ENCODE measurements around the gene HELZ.

HELZ gene

DNA sequence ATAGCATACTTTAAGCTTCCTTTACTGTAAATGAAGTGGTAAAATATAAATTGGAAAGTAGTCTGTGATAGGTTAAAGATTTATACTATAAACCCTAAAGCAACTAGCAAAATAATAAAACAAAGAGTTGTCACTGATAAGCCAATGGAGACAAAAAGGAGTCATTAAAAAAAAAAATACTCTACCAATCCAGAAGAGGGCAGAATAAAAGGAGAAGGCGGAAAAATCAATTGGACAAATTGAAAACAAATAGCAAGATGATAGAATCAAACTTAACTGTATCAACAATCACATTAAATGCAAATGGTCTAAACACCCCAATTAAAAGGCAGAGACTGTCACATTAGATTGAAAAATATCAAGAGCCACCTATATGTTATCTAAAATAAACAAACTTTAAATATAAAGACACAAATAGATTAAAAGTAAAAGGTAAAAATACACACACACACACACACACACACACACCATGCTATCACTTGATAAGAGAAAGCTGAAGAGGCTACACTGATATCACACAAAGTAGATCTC, 128.9 kb downstream of the HELZ start:
- Histone ChIP-seq H3K4me1 (ENCODE audit: control insufficient read depth in 1 of 2, insufficient read depth in 2 of 2, low read length in 2 of 2) (no peaks in the 10 kb centered on the region), H3K27me3 (ENCODE audit: insufficient read depth, low read length) (no peaks in the 10 kb centered on the region), H2BK5ac (ENCODE audit: low read depth, low read length, poor library complexity) (no peak overlapping the region), H3K36me3 (ENCODE audit: control insufficient read depth in 1 of 2, insufficient read depth in 2 of 2, low read length in 2 of 2) (peaks cover 5 to 8% of the 10 kb centered on the region in 2 experiments), H3K23ac (ENCODE audit: low read length) (no peak overlapping the region), H3K79me1 (ENCODE audit: low read length) (no peaks in the 10 kb centered on the region), H2AFZ (ENCODE audit: insufficient read depth, low read length, poor library complexity) (no peak overlapping the region), H3K4me2 (ENCODE audit: low read length) (no peak overlapping the region), H2BK12ac (ENCODE audit: low read length) (no peak overlapping the region), H3K79me2 (ENCODE audit: control insufficient read depth, insufficient read depth, low read length, poor library complexity) (no peaks in the 10 kb centered on the region), H3K9me3 (ENCODE audit: insufficient read depth, low read depth, low read length) (no peaks in the 10 kb centered on the region), H3K9ac (ENCODE audit: low read length) (no peak overlapping the region), H3K27ac (ENCODE audit: low read depth, low read length) (no peak overlapping the region), H2AK5ac (ENCODE audit: low read length) (no peak overlapping the region), H3K4me3 (ENCODE audit: low read depth, low read length) (no peak overlapping the region), H2BK120ac (ENCODE audit: insufficient read depth, low read length, poor library complexity) (no peak overlapping the region), H3K4ac (ENCODE audit: low read depth, low read length) (no peak overlapping the region), H4K91ac (ENCODE audit: low read depth, low read length) (no peak overlapping the region), H3K14ac (ENCODE audit: low read length) (no peak overlapping the region), H4K8ac (ENCODE audit: low read depth, low read length) (no peak overlapping the region), H3K18ac (ENCODE audit: low read length) (no peak overlapping the region), H4K12ac (ENCODE audit: low read depth, low read length) (no peak overlapping the region)
- no CpG with 5 or more reads among the region's 1 CpG for WGBS (ENCODE audit: extremely low coverage, insufficient coverage, insufficient read length)
- no peak for DNase-seq

DNA sequence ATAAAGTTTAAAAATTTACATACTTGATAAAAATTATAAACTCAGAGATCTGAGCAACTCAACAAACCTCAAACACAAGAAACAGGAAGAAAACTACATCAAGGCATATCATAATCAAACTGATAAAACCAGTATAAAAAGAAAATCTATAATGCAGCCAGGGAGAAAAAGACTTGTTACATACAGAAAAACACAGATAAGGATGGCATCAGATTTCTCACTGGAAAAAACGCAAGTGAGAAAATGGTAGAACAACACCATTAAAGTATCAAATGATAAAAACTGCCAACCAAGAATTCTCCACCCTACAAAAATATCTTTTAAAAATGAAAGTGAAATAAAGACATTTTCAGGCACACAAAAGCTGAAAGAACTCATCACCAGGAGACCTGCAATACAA, 129.6 kb downstream of the HELZ start:
- H3K79me2 ChIP-seq (ENCODE audit: control insufficient read depth, insufficient read depth, low read length, poor library complexity) = no peaks in the 10 kb centered on the region
- no peak overlapping the region for H2BK12ac ChIP-seq (ENCODE audit: low read length)
- no peak overlapping the region for H3K14ac ChIP-seq (ENCODE audit: low read length)
- H2BK120ac ChIP-seq (ENCODE audit: insufficient read depth, low read length, poor library complexity) = no peak overlapping the region
- no peak for DNase-seq
- no peak overlapping the region for H3K18ac ChIP-seq (ENCODE audit: low read length)
- H3K27ac ChIP-seq (ENCODE audit: low read depth, low read length) = no peak overlapping the region
- no peak overlapping the region for H4K12ac ChIP-seq (ENCODE audit: low read depth, low read length)
- no peak overlapping the region for H2AK5ac ChIP-seq (ENCODE audit: low read length)
- H3K9ac ChIP-seq (ENCODE audit: low read length) = no peak overlapping the region
- H3K23ac ChIP-seq (ENCODE audit: low read length) = no peak overlapping the region
- H3K4me2 ChIP-seq (ENCODE audit: low read length) = no peak overlapping the region
- H3K79me1 ChIP-seq (ENCODE audit: low read length) = no peaks in the 10 kb centered on the region
- H4K91ac ChIP-seq (ENCODE audit: low read depth, low read length) = no peak overlapping the region
- H3K27me3 ChIP-seq (ENCODE audit: insufficient read depth, low read length) = no peaks in the 10 kb centered on the region
- peaks cover 5 to 8% of the 10 kb centered on the region in 2 experiments for H3K36me3 ChIP-seq (ENCODE audit: control insufficient read depth in 1 of 2, insufficient read depth in 2 of 2, low read length in 2 of 2)
- no peak overlapping the region for H3K4me3 ChIP-seq (ENCODE audit: low read depth, low read length)
- H2BK5ac ChIP-seq (ENCODE audit: low read depth, low read length, poor library complexity) = no peak overlapping the region
- H4K8ac ChIP-seq (ENCODE audit: low read depth, low read length) = no peak overlapping the region
- no peaks in the 10 kb centered on the region for H3K4me1 ChIP-seq (ENCODE audit: control insufficient read depth in 1 of 2, insufficient read depth in 2 of 2, low read length in 2 of 2)
- H2AFZ ChIP-seq (ENCODE audit: insufficient read depth, low read length, poor library complexity) = no peak overlapping the region
- no peaks in the 10 kb centered on the region for H3K9me3 ChIP-seq (ENCODE audit: insufficient read depth, low read depth, low read length)
- H3K4ac ChIP-seq (ENCODE audit: low read depth, low read length) = no peak overlapping the region
- no CpG with 5 or more reads among the region's 1 CpG for WGBS (ENCODE audit: extremely low coverage, insufficient coverage, insufficient read length)

DNA sequence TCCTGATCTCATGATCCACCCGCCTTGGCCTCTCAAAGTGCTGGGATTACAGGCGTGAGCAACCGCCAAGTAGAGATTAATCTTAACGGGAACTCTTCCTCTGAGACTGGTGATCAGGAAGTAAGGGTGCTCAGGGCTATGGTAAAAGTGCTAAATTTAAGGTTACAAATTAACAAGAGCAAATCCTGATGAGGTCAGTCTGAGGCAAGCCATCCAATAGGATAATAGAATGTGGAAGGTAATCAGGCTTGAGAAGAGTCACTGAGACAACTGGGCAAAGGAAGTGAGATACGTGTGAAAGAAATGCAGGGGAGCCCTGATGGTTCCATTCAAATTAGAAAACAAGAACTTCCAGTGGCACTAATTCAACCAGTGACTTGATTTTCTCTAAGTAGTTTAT, 131.5 kb downstream of the HELZ start:
- no peaks in the 10 kb centered on the region for H3K9me3 ChIP-seq (ENCODE audit: insufficient read depth, low read depth, low read length)
- no CpG with 5 or more reads among the region's 5 CpGs for WGBS (ENCODE audit: extremely low coverage, insufficient coverage, insufficient read length)
- peaks cover 9 to 11% of the 10 kb centered on the region in 2 experiments for H3K36me3 ChIP-seq (ENCODE audit: control insufficient read depth in 1 of 2, insufficient read depth in 2 of 2, low read length in 2 of 2)
- H3K9ac ChIP-seq (ENCODE audit: low read length) = no peak overlapping the region
- no peak overlapping the region for H2AK5ac ChIP-seq (ENCODE audit: low read length)
- no peak overlapping the region for H2BK5ac ChIP-seq (ENCODE audit: low read depth, low read length, poor library complexity)
- H2BK12ac ChIP-seq (ENCODE audit: low read length) = no peak overlapping the region
- no peak overlapping the region for H3K27ac ChIP-seq (ENCODE audit: low read depth, low read length)
- no peak overlapping the region for H2AFZ ChIP-seq (ENCODE audit: insufficient read depth, low read length, poor library complexity)
- H3K79me2 ChIP-seq (ENCODE audit: control insufficient read depth, insufficient read depth, low read length, poor library complexity) = no peaks in the 10 kb centered on the region
- H3K14ac ChIP-seq (ENCODE audit: low read length) = no peak overlapping the region
- H3K4me1 ChIP-seq (ENCODE audit: control insufficient read depth in 1 of 2, insufficient read depth in 2 of 2, low read length in 2 of 2) = no peaks in the 10 kb centered on the region
- H3K27me3 ChIP-seq (ENCODE audit: insufficient read depth, low read length) = no peaks in the 10 kb centered on the region
- no peak overlapping the region for H3K4me3 ChIP-seq (ENCODE audit: low read depth, low read length)
- no peaks in the 10 kb centered on the region for H3K79me1 ChIP-seq (ENCODE audit: low read length)
- no peak overlapping the region for H4K12ac ChIP-seq (ENCODE audit: low read depth, low read length)
- H3K4ac ChIP-seq (ENCODE audit: low read depth, low read length) = no peak overlapping the region
- H3K18ac ChIP-seq (ENCODE audit: low read length) = no peak overlapping the region
- H2BK120ac ChIP-seq (ENCODE audit: insufficient read depth, low read length, poor library complexity) = no peak overlapping the region
- no peak overlapping the region for H4K91ac ChIP-seq (ENCODE audit: low read depth, low read length)
- no peak overlapping the region for H3K23ac ChIP-seq (ENCODE audit: low read length)
- H3K4me2 ChIP-seq (ENCODE audit: low read length) = no peak overlapping the region
- no peak overlapping the region for H4K8ac ChIP-seq (ENCODE audit: low read depth, low read length)
- DNase-seq = no peak

DNA sequence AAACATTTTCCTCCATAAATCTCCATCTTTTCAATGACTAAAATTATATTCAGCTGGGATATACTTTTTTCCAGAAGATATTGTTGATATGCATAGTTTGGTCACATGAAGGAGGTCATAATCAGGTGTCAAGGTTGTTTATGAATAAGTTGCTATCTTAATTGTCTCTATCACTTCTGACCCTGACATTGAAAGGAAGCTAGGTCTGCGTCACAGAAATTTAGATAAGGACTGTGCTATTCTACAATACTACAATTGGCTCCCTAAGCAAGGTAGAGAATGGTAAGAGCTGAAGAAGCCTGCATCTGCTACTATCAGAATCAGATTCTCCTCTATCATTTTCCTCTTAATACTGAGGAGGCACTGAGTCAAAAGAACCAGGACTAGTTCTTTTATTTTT, 133.2 kb downstream of the HELZ start:
- no peaks in the 10 kb centered on the region for H3K79me2 ChIP-seq (ENCODE audit: control insufficient read depth, insufficient read depth, low read length, poor library complexity)
- no peak overlapping the region for H3K4me2 ChIP-seq (ENCODE audit: low read length)
- no peak overlapping the region for H3K27ac ChIP-seq (ENCODE audit: low read depth, low read length)
- H3K9me3 ChIP-seq (ENCODE audit: insufficient read depth, low read depth, low read length) = no peaks in the 10 kb centered on the region
- H3K4ac ChIP-seq (ENCODE audit: low read depth, low read length) = no peak overlapping the region
- no peaks in the 10 kb centered on the region for H3K27me3 ChIP-seq (ENCODE audit: insufficient read depth, low read length)
- H3K4me1 ChIP-seq (ENCODE audit: control insufficient read depth in 1 of 2, insufficient read depth in 2 of 2, low read length in 2 of 2) = no peaks in the 10 kb centered on the region
- H2BK12ac ChIP-seq (ENCODE audit: low read length) = no peak overlapping the region
- no peak overlapping the region for H4K91ac ChIP-seq (ENCODE audit: low read depth, low read length)
- H2BK120ac ChIP-seq (ENCODE audit: insufficient read depth, low read length, poor library complexity) = no peak overlapping the region
- H3K18ac ChIP-seq (ENCODE audit: low read length) = no peak overlapping the region
- no peaks in the 10 kb centered on the region for H3K79me1 ChIP-seq (ENCODE audit: low read length)
- no peak for DNase-seq
- no peak overlapping the region for H3K9ac ChIP-seq (ENCODE audit: low read length)
- H3K23ac ChIP-seq (ENCODE audit: low read length) = no peak overlapping the region
- H2AK5ac ChIP-seq (ENCODE audit: low read length) = no peak overlapping the region
- H2BK5ac ChIP-seq (ENCODE audit: low read depth, low read length, poor library complexity) = no peak overlapping the region
- H3K36me3 ChIP-seq (ENCODE audit: control insufficient read depth in 1 of 2, insufficient read depth in 2 of 2, low read length in 2 of 2) = peaks cover 14 to 15% of the 10 kb centered on the region in 2 experiments
- H4K8ac ChIP-seq (ENCODE audit: low read depth, low read length) = no peak overlapping the region
- WGBS (ENCODE audit: extremely low coverage, insufficient coverage, insufficient read length) = no CpG with 5 or more reads among the region's 1 CpG
- no peak overlapping the region for H4K12ac ChIP-seq (ENCODE audit: low read depth, low read length)
- no peak overlapping the region for H3K14ac ChIP-seq (ENCODE audit: low read length)
- no peak overlapping the region for H3K4me3 ChIP-seq (ENCODE audit: low read depth, low read length)
- no peak overlapping the region for H2AFZ ChIP-seq (ENCODE audit: insufficient read depth, low read length, poor library complexity)
